HG03457 (cell line): ENCODE measurements around the gene PON1.

Experiments used
- ATAC-seq: cut with Tn5 transposase; IDR thresholded peaks from one replicate; pipeline ENCODE4 v1.9.1; 2021; ENCODE audit warnings: moderate number of reproducible peaks; ENCODE audit not compliant: unreplicated experiment

PON1 gene

DNA sequence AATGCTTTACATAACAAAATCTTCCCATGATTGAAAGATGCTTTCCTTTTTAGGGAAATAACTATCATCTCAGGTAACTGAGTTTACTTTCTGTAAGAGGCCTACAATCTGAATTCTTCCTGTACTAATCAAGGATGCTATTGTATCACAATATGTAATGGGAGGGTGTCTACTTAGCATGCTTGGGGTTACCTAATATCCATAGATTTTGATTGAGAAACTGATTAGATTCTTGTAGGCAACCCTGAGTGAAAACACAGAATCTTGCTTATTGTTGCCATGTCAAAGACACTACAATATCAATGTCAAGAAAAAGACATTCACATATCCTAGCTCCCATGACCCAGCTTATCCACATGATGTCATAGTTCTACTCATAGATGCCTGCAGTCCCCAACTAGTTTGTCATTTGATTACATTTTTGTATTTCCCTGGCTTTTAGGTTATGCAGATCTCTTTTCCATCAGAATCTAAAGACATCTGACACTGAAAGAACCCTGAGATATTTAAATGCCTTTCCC lies 62.4 kb downstream of the PON1 start:
- no peak for ATAC-seq

DNA sequence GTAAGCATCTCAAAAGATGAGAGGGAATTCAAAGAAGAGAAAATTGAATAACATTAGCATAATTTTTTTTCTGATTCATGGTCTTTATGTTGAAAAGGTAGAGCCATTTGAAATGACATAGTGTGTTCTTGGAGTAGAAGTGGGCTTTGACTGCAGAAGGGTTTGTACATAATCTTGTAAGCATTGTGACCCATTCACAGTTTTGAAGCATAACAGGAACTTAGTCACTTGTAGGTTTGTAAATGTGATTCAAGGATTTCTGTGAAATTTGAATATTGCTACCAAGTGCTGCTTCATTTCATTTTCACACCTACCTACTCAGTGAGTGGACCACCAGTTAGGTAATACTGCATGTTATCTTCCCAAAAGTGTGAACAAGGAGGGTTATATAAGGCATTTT lies 68.6 kb downstream of the PON1 start:
- ATAC-seq, result no peak

DNA sequence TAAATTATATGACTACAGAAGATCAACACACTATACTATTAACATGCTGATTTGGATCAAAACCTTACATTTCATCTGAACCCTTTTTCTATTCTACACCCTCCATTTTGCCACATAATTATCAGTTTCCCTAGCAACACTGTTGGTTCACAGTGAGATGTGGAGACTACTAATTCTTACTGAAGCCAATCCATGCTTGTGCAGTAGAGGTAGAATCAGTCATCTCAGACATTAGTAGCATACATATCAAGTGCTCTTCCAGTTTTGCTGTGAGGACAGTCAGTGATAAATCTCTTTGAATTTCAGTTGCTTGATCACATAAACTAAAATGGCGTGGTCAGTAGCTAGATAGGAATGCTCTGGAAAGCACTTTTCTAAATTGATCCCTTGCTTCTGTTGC lies 70.3 kb downstream of the PON1 start:
- no peak for ATAC-seq

DNA sequence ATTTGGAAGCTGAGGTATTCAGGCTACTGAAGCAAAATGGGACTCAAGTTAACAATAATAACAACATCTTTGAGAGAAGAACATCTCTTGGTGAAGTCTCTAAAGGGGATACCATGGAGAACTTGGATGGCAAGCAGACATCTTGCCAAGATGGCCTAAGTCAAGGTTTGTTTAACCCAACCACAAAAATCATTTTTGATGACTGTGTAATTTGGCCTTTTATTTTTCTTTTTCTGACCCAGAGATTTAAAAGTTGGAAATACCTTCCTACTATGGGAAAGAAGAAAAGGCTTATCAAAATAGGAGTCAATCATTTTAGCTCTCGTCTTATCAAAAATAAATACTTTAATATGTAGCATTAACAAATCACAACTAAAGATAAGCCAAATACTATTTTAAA lies 72.4 kb downstream of the PON1 start:
- ATAC-seq, result no peak

DNA sequence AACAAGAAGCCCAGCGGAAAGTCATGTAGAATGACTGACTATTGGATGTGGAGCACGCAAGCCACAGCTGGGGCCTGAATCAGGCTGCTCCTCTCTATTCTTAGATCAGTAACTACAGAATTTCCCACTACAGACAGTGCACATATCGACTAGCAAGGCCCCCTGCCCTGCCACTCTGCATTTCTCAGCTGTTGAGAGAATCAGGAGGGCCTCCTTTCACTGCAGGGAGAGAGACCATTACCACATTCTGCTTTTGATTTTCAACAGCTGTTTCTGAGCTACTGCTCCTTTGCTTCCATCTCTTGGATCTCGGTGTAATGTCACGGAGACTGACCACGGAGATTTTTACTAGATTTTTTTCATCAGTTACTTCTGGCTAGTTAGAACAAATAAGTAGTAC lies 73.8 kb downstream of the PON1 start:
- no peak for ATAC-seq
